ENCODE data around the gene TJAP1. TPM values are rescaled to one million over a fixed set of nuclear protein-coding genes. Genes with fewer than 3 reads are reported as not detected.
"Not testable (repeated sequence)": the region's sequence is repeated elsewhere in the genome, so short reads cannot be mapped to it uniquely, and the experiment has no call there.

Gene TJAP1
- total and polyA plus RNA-seq, 2 donors (not counting 3 experiments of a cell fraction or from before 2014, with no cell fraction given): 28.4 to 31.8 TPM

DNA sequence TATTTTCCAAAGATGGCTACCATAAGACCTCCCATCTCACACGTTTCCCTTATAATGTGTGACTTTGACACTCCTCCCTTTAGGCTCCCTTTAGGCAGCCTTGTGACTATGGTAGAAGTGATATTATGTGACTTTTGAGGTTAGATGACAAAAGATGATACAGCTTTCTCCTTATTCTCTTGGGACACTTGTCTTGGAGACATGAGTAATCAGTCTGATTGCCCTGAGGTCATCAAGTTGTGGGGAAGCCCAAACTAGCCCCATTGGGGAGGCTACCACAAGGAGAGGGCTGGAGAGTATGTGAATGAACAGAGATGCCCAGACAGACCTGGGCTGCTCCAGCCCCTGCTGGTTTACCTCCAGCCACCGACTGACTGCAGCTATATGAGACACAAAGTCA lies 11.4 kb upstream of the TJAP1 start:
- BruUV-seq (replicated peaks): no TSS peak

DNA sequence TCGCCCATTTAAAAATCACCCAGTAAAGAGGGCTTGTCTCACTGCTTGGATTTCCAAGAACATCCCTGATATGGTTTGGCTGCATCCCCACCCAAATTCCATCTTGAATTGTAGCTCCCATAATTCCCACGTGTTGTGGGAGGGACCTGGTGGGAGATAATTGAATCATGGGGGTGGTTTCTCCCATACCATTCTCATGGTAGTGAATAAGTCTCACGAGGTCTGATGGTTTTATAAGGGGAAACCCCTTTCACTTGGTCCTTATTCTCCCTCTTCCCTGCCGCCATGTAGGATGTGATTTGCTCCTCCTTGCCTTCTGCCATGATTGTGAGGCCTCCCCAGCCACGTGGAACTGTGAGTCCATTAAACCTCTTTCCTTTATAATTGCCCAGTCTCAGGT lies 10.1 kb upstream of the TJAP1 start:
- DNase-seq (ENCODE audit: low read depth, low spot score); H3K79me2 ChIP-seq (ENCODE audit: control insufficient read depth, insufficient read depth, low read length); H3K9me1 ChIP-seq (replicated peaks; ENCODE audit: control insufficient read depth, extremely low read depth, insufficient read depth, low read length); H3K4me3 ChIP-seq (replicated peaks in 1 of 3; ENCODE audit: insufficient read depth in 1 of 3, low read depth in 1 of 3, low read length in 3 of 3); POLR2A ChIA-PET; H4K20me1 ChIP-seq (replicated peaks; ENCODE audit: control insufficient read depth, extremely low read depth, insufficient read depth, low read length); H3K27ac ChIP-seq (ENCODE audit: insufficient read depth, low read depth, low read length); BruUV-seq (replicated peaks); H3K4me2 ChIP-seq (ENCODE audit: insufficient read depth, low read length); H3K9ac ChIP-seq (replicated peaks; ENCODE audit: extremely low read depth, insufficient read depth, low read length); H3K4me1 ChIP-seq (ENCODE audit: control insufficient read depth, extremely low read depth, insufficient read depth, low read length); FAIRE-seq; H2AFZ ChIP-seq (ENCODE audit: low read depth, low read length); H3K36me3 ChIP-seq (ENCODE audit: control insufficient read depth in 2 of 2, extremely low read depth in 1 of 2, insufficient read depth in 2 of 2, low read length in 2 of 2); dilution Hi-C loops (cut with MboI; ENCODE audit: extremely low pct_ligation_motif_present, low sequenced_read_pairs); intact Hi-C loops (cut with micrococcal nuclease); H3K9me3 ChIP-seq (replicated peaks; ENCODE audit: control insufficient read depth, insufficient read depth, low read length): not testable (repeated sequence)
- CTCF ChIA-PET: interaction anchor here (1.3 kb wide), 1 partner anchor 10 kb away, joined by 3 read pairs; the partner anchor contains the start of gene TJAP1
- peaks cover 16 to 21% of the 10 kb centered on the region in 2 experiments for H3K27me3 ChIP-seq (ENCODE audit: control insufficient read depth in 2 of 2, insufficient read depth in 2 of 2, low read length in 2 of 2)

More for the DNA sequence above, 11.4 kb upstream of the TJAP1 start:
- TF ChIP-seq EZH2 (IDR thresholded peaks at IDR 0.05; ENCODE audit: borderline replicate concordance, low read depth, low read length, severe bottlenecking) (no peak), MYC (IDR thresholded peaks at IDR 0.05; ENCODE audit: low read depth, low read length) (no peak), JUN (IDR thresholded peaks at IDR 0.05; ENCODE audit: borderline replicate concordance, insufficient read depth, insufficient read length, low read depth) (no peak), POLR2A (IDR thresholded peaks at IDR 0.05; ENCODE audit: low read depth, low read length) (no peak), POLR2AphosphoS5 (IDR thresholded peaks at IDR 0.05; ENCODE audit: insufficient read depth, low read depth, low read length) (no peak), FOS (IDR thresholded peaks at IDR 0.05; ENCODE audit: borderline replicate concordance, insufficient read depth, low read length) (no peak), GATA2 (IDR thresholded peaks at IDR 0.05; ENCODE audit: insufficient read depth, insufficient read length, low read depth, low read length) (no peak)
- TF ChIP-seq, protein P1, sequence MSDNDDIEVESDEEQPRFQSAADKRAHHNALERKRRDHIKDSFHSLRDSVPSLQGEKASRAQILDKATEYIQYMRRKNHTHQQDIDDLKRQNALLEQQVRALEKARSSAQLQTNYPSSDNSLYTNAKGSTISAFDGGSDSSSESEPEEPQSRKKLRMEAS (IDR thresholded peaks at IDR 0.05; ENCODE audit: insufficient read depth, insufficient read length): no peak
- TF ChIP-seq, protein P2, sequence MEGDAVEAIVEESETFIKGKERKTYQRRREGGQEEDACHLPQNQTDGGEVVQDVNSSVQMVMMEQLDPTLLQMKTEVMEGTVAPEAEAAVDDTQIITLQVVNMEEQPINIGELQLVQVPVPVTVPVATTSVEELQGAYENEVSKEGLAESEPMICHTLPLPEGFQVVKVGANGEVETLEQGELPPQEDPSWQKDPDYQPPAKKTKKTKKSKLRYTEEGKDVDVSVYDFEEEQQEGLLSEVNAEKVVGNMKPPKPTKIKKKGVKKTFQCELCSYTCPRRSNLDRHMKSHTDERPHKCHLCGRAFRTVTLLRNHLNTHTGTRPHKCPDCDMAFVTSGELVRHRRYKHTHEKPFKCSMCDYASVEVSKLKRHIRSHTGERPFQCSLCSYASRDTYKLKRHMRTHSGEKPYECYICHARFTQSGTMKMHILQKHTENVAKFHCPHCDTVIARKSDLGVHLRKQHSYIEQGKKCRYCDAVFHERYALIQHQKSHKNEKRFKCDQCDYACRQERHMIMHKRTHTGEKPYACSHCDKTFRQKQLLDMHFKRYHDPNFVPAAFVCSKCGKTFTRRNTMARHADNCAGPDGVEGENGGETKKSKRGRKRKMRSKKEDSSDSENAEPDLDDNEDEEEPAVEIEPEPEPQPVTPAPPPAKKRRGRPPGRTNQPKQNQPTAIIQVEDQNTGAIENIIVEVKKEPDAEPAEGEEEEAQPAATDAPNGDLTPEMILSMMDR (IDR thresholded peaks at IDR 0.05; ENCODE audit: extremely low read depth in 1 of 2, insufficient read depth in 1 of 2, low read depth in 1 of 2, low read length in 2 of 2): no peak
- peaks cover 12 to 26% of the 10 kb centered on the region in 2 experiments for H3K27me3 ChIP-seq (ENCODE audit: control insufficient read depth in 2 of 2, insufficient read depth in 2 of 2, low read length in 2 of 2)
- no peaks in the 10 kb centered on the region for H3K4me1 ChIP-seq (ENCODE audit: control insufficient read depth, extremely low read depth, insufficient read depth, low read length)
- dilution Hi-C loops (cut with MboI; ENCODE audit: extremely low pct_ligation_motif_present, low sequenced_read_pairs): no loop called here
- no peaks in the 10 kb centered on the region for H3K36me3 ChIP-seq (ENCODE audit: control insufficient read depth in 2 of 2, extremely low read depth in 1 of 2, insufficient read depth in 2 of 2, low read length in 2 of 2)
- no peak overlapping the region for H3K27ac ChIP-seq (ENCODE audit: insufficient read depth, low read depth, low read length)
- H3K9me1 ChIP-seq (replicated peaks; ENCODE audit: control insufficient read depth, extremely low read depth, insufficient read depth, low read length): no peaks in the 10 kb centered on the region
- FAIRE-seq (no peak), DNase-seq (ENCODE audit: low read depth, low spot score) (no peak)
- H3K4me3 ChIP-seq (replicated peaks in 1 of 3; ENCODE audit: insufficient read depth in 1 of 3, low read depth in 1 of 3, low read length in 3 of 3): no peak overlapping the region
- H3K9ac ChIP-seq (replicated peaks; ENCODE audit: extremely low read depth, insufficient read depth, low read length): no peak overlapping the region
- H3K9me3 ChIP-seq (replicated peaks; ENCODE audit: control insufficient read depth, insufficient read depth, low read length): no peaks in the 10 kb centered on the region
- ChIA-PET POLR2A (no interaction called here), CTCF (interaction anchor here (0.8 to 21.3 kb wide), 2 partner anchors 9 to 35 kb away, joined by 3 to 289 read pairs; partner anchors contain the start of gene LRRC73)
- intact Hi-C loops (cut with micrococcal nuclease): no loop called here
- no peak overlapping the region for H3K4me2 ChIP-seq (ENCODE audit: insufficient read depth, low read length)
- H3K79me2 ChIP-seq (ENCODE audit: control insufficient read depth, insufficient read depth, low read length): no peaks in the 10 kb centered on the region
- H4K20me1 ChIP-seq (replicated peaks; ENCODE audit: control insufficient read depth, extremely low read depth, insufficient read depth, low read length): no peaks in the 10 kb centered on the region
- H2AFZ ChIP-seq (ENCODE audit: low read depth, low read length): no peak overlapping the region
